Naive thymus-derived CD4-positive, alpha-beta T cell (primary cell): ENCODE data around the gene ZNF483. TPM values are rescaled to one million over a fixed set of nuclear protein-coding genes. Genes with fewer than 3 reads are reported as not detected.

Experiments
- ATAC-seq: fragments of 150-1000 bp; cut with Tn5 transposase; 2 replicates; pipeline ENCODE4 v1.10.0; 2021; ENCODE audit warnings: mild to moderate bottlenecking, moderate library complexity
- CTCF ChIA-PET: fragments of 350-600 bp; sonication (Branson Sonifier 250); formaldehyde crosslinking; loops from one replicate; lab custom pipeline; 2021; ENCODE audit warnings: antibody characterized with exemption; lab: Charles Lee
- POLR2A ChIA-PET: fragments of 350-600 bp; sonication (Branson Sonifier 250); formaldehyde crosslinking; loops from one replicate; lab custom pipeline; 2021; ENCODE audit warnings: antibody characterized with exemption, inconsistent platforms; lab: Charles Lee
- DNase-seq, 9 donors: peaks; one replicate each; pipeline versions ENCODE4 v3.0.0 to v3.0.0-alpha.2; 2020 to 2022; ENCODE audit warnings: mixed read lengths in 1 of 9
- H3K27ac ChIP-seq: one replicate; pipeline ENCODE4 v1.7.0; 2013; ENCODE audit warnings: mild to moderate bottlenecking, low read depth, low read length, moderate library complexity
- H3K27me3 ChIP-seq, 2 donors: one replicate each; pipeline ENCODE4 v1.7.0; 2013; ENCODE audit warnings: low read length in 2 of 2, mild to moderate bottlenecking in 2 of 2, moderate library complexity in 2 of 2; ENCODE audit not compliant: control insufficient read depth in 2 of 2, insufficient read depth in 2 of 2
- H3K36me3 ChIP-seq, 3 experiments: 1 replicate in 2 of 3; 2 replicates in 1 of 3; pipeline ENCODE4 v1.7.0; 2013; ENCODE audit warnings: low read length in 3 of 3, mild to moderate bottlenecking in 3 of 3, moderate library complexity in 1 of 3; ENCODE audit not compliant: insufficient read depth in 3 of 3, control insufficient read depth in 2 of 3
- H3K4me1 ChIP-seq, 2 donors: one replicate each; pipeline ENCODE4 v1.7.0; 2013; ENCODE audit warnings: low read length in 2 of 2, mild to moderate bottlenecking in 2 of 2, moderate library complexity in 1 of 2; ENCODE audit not compliant: control insufficient read depth in 2 of 2, insufficient read depth in 2 of 2
- H3K4me3 ChIP-seq: 2 replicates; pipeline ENCODE4 v1.7.0; 2013; ENCODE audit warnings: mild to moderate bottlenecking, low read length
- H3K9me3 ChIP-seq, 3 experiments: 1 replicate in 2 of 3; 2 replicates in 1 of 3; pipeline ENCODE4 v1.7.0; 2013; ENCODE audit warnings: low read length in 3 of 3; ENCODE audit not compliant: control insufficient read depth in 2 of 3
- H3K27ac Mint-ChIP-seq, 9 donors: one replicate each; pipeline ENCODE4 v1.8.0; 2020 to 2022; ENCODE audit warnings: mixed read lengths in 9 of 9, mild to moderate bottlenecking in 8 of 9, moderate library complexity in 5 of 9, inconsistent platforms in 2 of 9
- H3K27me3 Mint-ChIP-seq, 5 donors: one replicate each; pipeline ENCODE4 v1.8.0; 2021 to 2022; ENCODE audit warnings: mixed read lengths in 5 of 5, mild to moderate bottlenecking in 1 of 5
- H3K36me3 Mint-ChIP-seq, 5 donors: one replicate each; pipeline ENCODE4 v1.8.0; 2020 to 2022; ENCODE audit warnings: mixed read lengths in 5 of 5, mild to moderate bottlenecking in 3 of 5, inconsistent platforms in 1 of 5
- H3K4me1 Mint-ChIP-seq, 7 donors: one replicate each; pipeline ENCODE4 v1.8.0; 2020 to 2022; ENCODE audit warnings: mixed read lengths in 7 of 7, mild to moderate bottlenecking in 3 of 7, inconsistent platforms in 1 of 7
- H3K4me3 Mint-ChIP-seq, 10 donors: one replicate each; pipeline ENCODE4 v1.8.0; 2020 to 2022; ENCODE audit warnings: mild to moderate bottlenecking in 10 of 10, mixed read lengths in 10 of 10, moderate library complexity in 6 of 10, inconsistent platforms in 2 of 10
- H3K9me3 Mint-ChIP-seq, 11 donors: one replicate each; pipeline ENCODE4 v1.8.0; 2020 to 2022; ENCODE audit warnings: mixed read lengths in 11 of 11, mild to moderate bottlenecking in 4 of 11, inconsistent platforms in 1 of 11, moderate library complexity in 1 of 11
- intact Hi-C, 2 donors: fragments of 100-400 bp; cut with micrococcal nuclease; formaldehyde crosslinking; loops; one replicate each; pipeline ENCODE4 v1.15.1; 2023
- polyA plus RNA-seq, 2 donors: library from polyadenylated mRNA; unstranded; fragments of 300-500 nt; fragmentation: Illumina TruSeq; gene quantifications; one replicate each; pipeline ENCODE4 v1.2.3, GENCODE V29; 2021
- total RNA-seq, 6 experiments: library from RNA in 5 of 6; stranded (reverse) in 5 of 6; gene quantifications; 1 replicate in 5 of 6; 2 replicates in 1 of 6; pipeline ENCODE4 v1.2.3 and lab custom pipeline; 2021 to 2026

ZNF483 gene
- total RNA-seq (10 to 100 TPM in 4 of 5 experiments, 1 to 10 TPM in 1; 3.0 to 37.1 (median 16.0) TPM), polyA plus RNA-seq (1 to 10 TPM; 6.8 to 8.3 TPM), total RNA-seq (lab: John Stamatoyannopoulos, UW) (42.8 reads per million, percentile 68 among the genes with 10 or more reads in this experiment)

DNA sequence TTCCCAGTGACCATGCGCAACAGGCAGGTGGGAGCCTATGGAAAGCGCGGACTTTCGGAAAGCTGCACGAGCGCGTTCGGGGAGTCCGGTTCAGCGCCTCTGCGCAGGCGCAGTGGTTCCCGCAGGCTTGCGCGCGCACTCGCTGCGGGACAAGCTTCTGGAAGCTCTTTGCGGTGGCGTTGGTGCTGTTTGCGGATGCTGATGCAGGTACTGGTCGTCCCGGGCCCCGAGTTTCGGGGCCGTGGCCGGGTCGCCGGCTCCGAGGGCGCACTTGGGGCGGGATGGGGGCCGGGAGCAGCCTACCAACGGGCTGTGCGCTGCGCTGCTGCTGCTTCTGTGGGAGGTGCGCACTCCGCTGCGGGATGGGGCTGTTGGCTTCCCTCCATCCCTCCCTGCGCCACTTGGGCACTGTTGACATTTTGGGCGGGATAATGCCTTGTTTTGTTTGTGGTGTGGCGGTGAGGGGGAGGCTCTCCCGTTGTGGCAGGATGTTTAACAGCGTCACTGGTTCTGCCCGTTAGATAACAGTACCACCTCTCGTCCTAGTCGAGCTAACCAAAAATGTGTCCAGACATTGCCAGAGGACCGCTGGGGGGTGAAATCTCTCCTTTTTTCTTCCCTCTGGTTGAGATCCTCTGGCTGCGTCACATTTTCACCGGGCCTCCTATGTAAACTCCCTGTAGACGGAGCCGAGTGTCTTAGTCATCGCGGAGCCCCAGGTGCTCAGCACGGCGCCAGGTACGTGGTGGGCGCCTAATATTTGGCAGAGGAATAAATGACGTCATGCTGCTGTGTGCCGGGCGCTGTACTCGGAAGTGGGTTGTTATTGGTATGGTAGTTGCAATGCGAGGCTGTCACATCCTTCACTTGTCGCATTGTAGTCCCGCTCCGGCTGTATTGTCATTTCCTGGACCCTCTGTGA is at the start of gene ZNF483:
Gene ZNF483, plus strand, starts transcription at position 124 of the 922 bp plus-strand sequence. CDS start 2,217 bp downstream, outside the sequence.
- ATAC-seq (peak; percentile 90), DNase-seq (peak; percentile 60 to 89 (median 75))
- peak within 1 kb of the TSS; percentile 86 to 98 (median 92) for H3K4me3 Mint-ChIP-seq
- H3K36me3 Mint-ChIP-seq, result peaks cover 5 to 29% (median 22%) of the 10 kb centered on the region in 5 donors
- ChIA-PET CTCF (no interaction called here), POLR2A (interaction anchor here (0.6 to 1.0 kb wide), 2 partner anchors 42 to 1326 kb away, joined by 3 to 11 read pairs; partner anchors contain the start of gene ECPAS)
- peak within 1 kb of the TSS; percentile 84 for H3K4me3 ChIP-seq
- peaks cover 0 to 23% (median 6%) of the 10 kb centered on the region in 11 donors for H3K9me3 Mint-ChIP-seq
- intact Hi-C loops, result loop anchor here (1.0 to 10.0 kb wide), 6 partner anchors 41 to 1271 kb away; partner anchors contain the start of genes DNAJC25 (in 2 of the 2), ECPAS (in 1 of the 2), PTGR1 (in 1 of the 2) and TXN (in 1 of the 2)
- H3K9me3 ChIP-seq, result no peaks in the 10 kb centered on the region
- H3K27ac Mint-ChIP-seq, result peak within 1 kb of the TSS; percentile 90 to 99 (median 96)
- peak within 1 kb of the TSS; percentile 86 for H3K27ac ChIP-seq
- H3K36me3 ChIP-seq, result peaks cover 0 to 15% (median 0%) of the 10 kb centered on the region in 3 experiments
- no peaks in the 10 kb centered on the region for H3K27me3 ChIP-seq
- H3K27me3 Mint-ChIP-seq, result peaks cover 0 to 15% (median 5%) of the 10 kb centered on the region in 5 donors
- H3K4me1 Mint-ChIP-seq, result peaks cover 16 to 31% (median 21%) of the 10 kb centered on the region in 7 donors
- peaks cover 4 to 6% of the 10 kb centered on the region in 2 donors for H3K4me1 ChIP-seq

GRCh38 chr9:111475195-111475594 is 49.8 kb upstream of the ZNF483 start:
- ChIA-PET POLR2A (no interaction called here), CTCF (interaction anchor here (0.5 kb wide), 1 partner anchor 16 kb away, joined by 3 read pairs; no protein-coding TSS in a partner anchor)
- no peak overlapping the region for H3K27ac Mint-ChIP-seq
- intact Hi-C loops, result no loop called here
- H3K9me3 Mint-ChIP-seq, result no peaks in the 10 kb centered on the region
- peaks cover 0 to 3% of the 10 kb centered on the region in 2 donors for H3K4me1 ChIP-seq
- peaks cover 28 to 50% (median 41%) of the 10 kb centered on the region in 7 donors for H3K4me1 Mint-ChIP-seq
- H3K36me3 Mint-ChIP-seq, result peaks cover 0 to 18% (median 3%) of the 10 kb centered on the region in 5 donors
- no peak for DNase-seq
- H3K27me3 ChIP-seq, result no peaks in the 10 kb centered on the region
- no peak overlapping the region for H3K27ac ChIP-seq
- no peak overlapping the region for H3K4me3 ChIP-seq
- no peak for ATAC-seq
- H3K27me3 Mint-ChIP-seq, result no peaks in the 10 kb centered on the region
- no peaks in the 10 kb centered on the region for H3K36me3 ChIP-seq
- no peak overlapping the region for H3K4me3 Mint-ChIP-seq
- no peaks in the 10 kb centered on the region for H3K9me3 ChIP-seq

- H3K27me3 ChIP-seq, result no peaks in the 10 kb centered on the region
These were observed 47.3 kb upstream of the ZNF483 start for GRCh38 chr9:111477677-111478076.

DNA sequence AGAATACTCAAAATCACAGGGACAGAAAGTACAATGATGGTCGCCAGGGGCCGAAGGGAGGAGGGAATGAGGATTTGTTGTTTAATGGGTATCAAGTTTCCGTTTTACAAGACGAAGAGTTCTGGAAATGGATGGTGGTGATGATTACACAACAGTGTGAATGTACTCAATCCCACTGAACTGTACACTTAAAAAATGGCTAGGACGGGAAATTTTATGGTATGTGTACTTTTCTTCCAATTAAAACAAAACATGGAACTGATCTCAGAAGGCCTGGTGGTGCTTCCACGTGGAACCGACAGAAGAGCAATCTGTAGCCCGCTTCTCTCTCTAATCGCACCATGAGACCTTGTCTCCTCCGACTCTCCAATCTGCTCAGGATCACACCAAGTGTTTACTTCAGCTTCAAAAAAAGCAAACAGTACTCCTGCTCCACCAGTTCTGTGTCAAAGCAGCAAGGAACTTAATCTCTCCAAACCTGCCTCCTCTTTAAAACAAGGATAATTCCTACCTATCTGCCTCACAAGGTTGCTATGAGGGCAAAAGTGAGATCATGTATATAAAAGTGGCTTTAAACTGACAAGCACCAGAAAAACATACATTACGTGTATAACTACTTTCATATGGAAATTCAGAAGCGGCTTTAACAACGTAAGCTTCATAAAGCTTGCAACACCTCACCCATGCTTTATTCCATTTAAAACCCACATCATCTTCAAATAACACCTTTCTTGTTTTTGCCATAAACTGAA is 42.9 kb upstream of the ZNF483 start:
- ChIA-PET POLR2A (interaction anchor here (2.4 kb wide), 1 partner anchor 43 kb away, joined by 11 read pairs; the partner anchor contains the start of gene ZNF483), CTCF (interaction anchor here (0.6 to 0.7 kb wide), 2 partner anchors 104 to 631 kb away, joined by 3 read pairs; no protein-coding TSS in a partner anchor)
- ATAC-seq, result no peak
- Histone ChIP-seq H3K36me3 (peaks cover 0 to 4% (median 0%) of the 10 kb centered on the region in 3 experiments), H3K27ac (no peak overlapping the region), H3K4me1 (peaks cover 0 to 8% of the 10 kb centered on the region in 2 donors), H3K4me3 (peak overlapping the region; percentile 93), H3K9me3 (no peaks in the 10 kb centered on the region), H3K27me3 (no peaks in the 10 kb centered on the region)
- peak in 2 of 9 donors; percentile 1 to 2 for DNase-seq
- intact Hi-C loops, result loop anchor here (1.0 to 10.0 kb wide), 16 partner anchors 60 to 1929 kb away; partner anchors contain the start of genes PTGR1 (in 2 of the 2), C9orf43 (in 1 of the 2), CDC26 (in 1 of the 2) and DNAJC25 (in 1 of the 2)
- H3K4me1 Mint-ChIP-seq, result peaks cover 23 to 44% (median 35%) of the 10 kb centered on the region in 7 donors
- no peaks in the 10 kb centered on the region for H3K9me3 Mint-ChIP-seq
- peak overlapping the region; percentile 52 to 88 (median 82) for H3K27ac Mint-ChIP-seq
- H3K4me3 Mint-ChIP-seq, result peak overlapping the region; percentile 80 to 91 (median 86)
- peaks cover 0 to 3% (median 0%) of the 10 kb centered on the region in 5 donors for H3K27me3 Mint-ChIP-seq
- H3K36me3 Mint-ChIP-seq, result peaks cover 0 to 9% (median 0%) of the 10 kb centered on the region in 5 donors

More at GRCh38 chr9:111477677-111478076, 47.3 kb upstream of the ZNF483 start:
- no peaks in the 10 kb centered on the region for H3K9me3 ChIP-seq
- H3K4me1 Mint-ChIP-seq, result peaks cover 39 to 59% (median 50%) of the 10 kb centered on the region in 7 donors
- POLR2A ChIA-PET, result no interaction called here
- H3K4me3 Mint-ChIP-seq, result no peak overlapping the region
- intact Hi-C loops, result no loop called here
- peaks cover 0 to 10% of the 10 kb centered on the region in 2 donors for H3K4me1 ChIP-seq
- DNase-seq, result no peak
- H3K4me3 ChIP-seq, result no peak overlapping the region
- H3K27me3 Mint-ChIP-seq, result no peaks in the 10 kb centered on the region
- H3K27ac Mint-ChIP-seq, result no peak overlapping the region
- H3K27ac ChIP-seq, result no peak overlapping the region
- peaks cover 0 to under 1% (median 0%) of the 10 kb centered on the region in 3 experiments for H3K36me3 ChIP-seq
- CTCF ChIA-PET, result no interaction called here
- ATAC-seq, result no peak
- no peaks in the 10 kb centered on the region for H3K9me3 Mint-ChIP-seq
- peaks cover 0 to 15% (median 1%) of the 10 kb centered on the region in 5 donors for H3K36me3 Mint-ChIP-seq

GRCh38 chr9:111482694-111483438 is 42.1 kb upstream of the ZNF483 start:
- ATAC-seq (peak; percentile 60), DNase-seq (peak; percentile 47 to 70 (median 54))
- Histone ChIP-seq H3K4me3 (peak overlapping the region; percentile 93), H3K27ac (peak overlapping the region; percentile 78), H3K9me3 (no peaks in the 10 kb centered on the region), H3K4me1 (peaks cover 0 to 8% of the 10 kb centered on the region in 2 donors), H3K27me3 (no peaks in the 10 kb centered on the region), H3K36me3 (peaks cover 0 to 4% (median 0%) of the 10 kb centered on the region in 3 experiments)
- POLR2A ChIA-PET, result interaction anchor here (0.9 to 2.4 kb wide), 5 partner anchors 41 to 180 kb away, joined by 3 to 11 read pairs (median 4); partner anchors contain the start of genes GNG10 and ZNF483
- Mint-ChIP-seq H3K4me3 (peak overlapping the region; percentile 80 to 91 (median 86)), H3K4me1 (peaks cover 19 to 36% (median 32%) of the 10 kb centered on the region in 7 donors), H3K9me3 (no peaks in the 10 kb centered on the region), H3K27ac (peak overlapping the region; percentile 52 to 88 (median 82)), H3K27me3 (peaks cover 0 to 11% (median 3%) of the 10 kb centered on the region in 5 donors), H3K36me3 (peaks cover 0 to 7% (median 0%) of the 10 kb centered on the region in 5 donors)
- CTCF ChIA-PET, result interaction anchor here (0.6 to 0.7 kb wide), 2 partner anchors 103 to 631 kb away, joined by 3 read pairs; no protein-coding TSS in a partner anchor
- intact Hi-C loops, result loop anchor here (1.0 to 10.0 kb wide), 17 partner anchors 42 to 1928 kb away; partner anchors contain the start of genes DNAJC25 (in 2 of the 2), PTGR1 (in 2 of the 2), C9orf43 (in 1 of the 2) and CDC26 (in 1 of the 2)
